ENCODE results near the gene OR2V1.
"Not testable (repeated sequence)": the region's sequence is repeated elsewhere in the genome, so short reads cannot be mapped to it uniquely, and the experiment has no call there.

OR2V1 gene

DNA sequence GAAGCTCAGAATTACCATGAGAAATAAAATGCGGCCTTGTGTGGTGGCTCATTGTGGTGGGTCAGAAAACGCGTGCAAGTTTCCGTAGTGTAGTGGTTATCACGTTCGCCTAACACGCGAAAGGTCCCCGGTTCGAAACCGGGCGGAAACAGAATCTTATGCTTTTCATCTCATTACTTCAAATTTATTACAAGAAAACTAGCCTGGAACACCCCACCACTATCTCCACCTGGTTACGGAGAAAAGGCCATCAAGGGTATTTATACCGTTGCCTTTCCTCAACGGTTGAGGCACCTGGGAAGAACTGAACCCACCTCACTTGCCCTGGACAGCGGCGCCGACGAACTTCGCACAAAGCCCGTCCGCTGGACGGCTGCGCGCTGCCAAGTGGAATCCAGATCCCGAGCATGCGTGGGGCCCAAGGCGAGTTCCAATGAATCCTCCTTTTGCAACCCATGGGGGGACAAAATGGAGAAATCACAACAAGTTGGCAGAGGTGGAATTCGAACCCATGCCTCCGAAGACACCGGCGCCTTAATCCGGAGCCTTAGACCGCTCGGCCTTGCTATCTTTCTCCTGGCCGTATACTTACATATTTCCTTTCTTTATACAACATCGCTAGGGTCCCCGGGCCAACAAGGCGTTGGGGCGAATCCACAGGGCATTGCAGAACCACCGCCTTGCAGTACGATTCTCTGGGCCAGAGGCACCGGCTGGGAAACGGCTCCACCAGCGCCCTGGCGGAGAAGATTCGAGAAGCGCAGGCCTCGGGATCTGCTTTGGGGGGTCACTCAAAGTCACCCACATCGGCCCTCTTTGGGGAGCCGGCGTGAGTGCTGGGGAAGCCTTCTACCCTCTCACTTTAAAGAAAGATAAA is 33.3 kb upstream of the OR2V1 start:
- Mint-ChIP-seq H3K4me1 (ENCODE audit: low read depth) (peaks cover 32% of the 10 kb centered on the region), H3K36me3 (ENCODE audit: low read depth) (no peaks in the 10 kb centered on the region), H3K27me3 (ENCODE audit: low read depth) (peaks cover 47% of the 10 kb centered on the region), H3K27ac (peak overlapping the region; percentile 79), H3K9me3 (no peaks in the 10 kb centered on the region), H3K4me3 (no peak overlapping the region)

DNA sequence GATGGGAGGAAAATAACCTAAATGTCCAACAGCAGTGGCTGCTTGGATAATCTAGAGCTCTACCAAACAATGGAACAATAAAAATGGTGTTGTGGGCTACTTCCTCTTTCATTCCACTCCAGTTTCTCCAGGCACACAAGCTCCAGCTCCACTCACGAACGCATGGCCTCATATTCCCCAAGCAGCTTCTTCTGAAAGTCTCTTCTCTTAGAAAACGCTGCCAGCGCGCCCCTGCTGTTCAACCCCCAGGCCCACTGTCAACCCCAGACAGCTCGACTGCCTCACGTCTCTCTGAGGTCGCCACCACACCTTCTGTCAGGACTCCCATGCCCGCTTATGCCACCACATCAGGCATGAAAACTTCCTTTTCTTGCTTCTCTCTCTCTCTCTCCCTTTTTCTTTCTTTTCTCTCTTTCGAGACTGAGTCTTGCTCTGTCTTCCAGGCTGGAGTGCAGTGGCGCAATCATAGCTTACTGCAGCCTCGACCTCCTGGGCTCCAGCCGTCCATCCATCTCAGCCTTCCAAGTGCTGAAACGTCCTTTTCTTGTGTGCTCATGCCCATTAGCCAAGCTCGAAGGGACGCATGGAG is 32.6 kb upstream of the OR2V1 start:
- Mint-ChIP-seq H3K36me3 (ENCODE audit: low read depth) (no peaks in the 10 kb centered on the region), H3K4me1 (ENCODE audit: low read depth) (peaks cover 28% of the 10 kb centered on the region), H3K27ac (peak overlapping the region; percentile 79), H3K4me3 (no peak overlapping the region), H3K9me3 (no peaks in the 10 kb centered on the region), H3K27me3 (ENCODE audit: low read depth) (peaks cover 43% of the 10 kb centered on the region)

DNA sequence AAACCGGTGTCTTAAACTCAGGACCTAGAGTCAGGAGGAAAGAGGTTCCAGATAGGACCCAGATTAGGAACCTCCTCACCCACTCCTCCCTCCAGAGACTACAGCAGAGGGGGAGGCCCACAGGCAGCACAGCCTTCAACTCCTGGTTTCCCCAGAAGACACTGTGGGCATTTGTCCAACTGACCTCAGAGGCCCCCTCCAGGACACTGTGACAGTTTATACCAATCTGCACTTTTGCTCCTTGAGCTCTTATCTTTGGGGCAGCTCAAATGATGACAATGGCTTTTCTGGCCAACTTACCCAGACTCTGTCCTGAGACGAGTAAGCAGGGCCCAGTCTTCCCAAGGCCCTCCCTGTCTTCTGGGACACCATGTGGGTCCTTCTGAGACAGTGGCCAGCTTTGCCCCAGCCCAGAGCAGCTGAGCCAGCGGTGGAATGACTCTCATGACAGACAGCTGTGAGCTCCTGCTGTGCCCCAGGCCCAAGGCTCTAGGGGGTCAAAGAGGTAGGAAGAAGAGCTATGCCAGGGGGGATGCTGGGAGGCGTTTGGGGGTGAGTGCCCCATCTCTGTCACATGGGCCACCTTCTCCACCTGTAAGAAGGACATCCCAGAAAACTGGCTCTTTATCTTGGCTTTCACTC is 30.7 kb upstream of the OR2V1 start:
- Mint-ChIP-seq H3K9me3 (no peaks in the 10 kb centered on the region), H3K27me3 (ENCODE audit: low read depth) (peaks cover 29% of the 10 kb centered on the region), H3K4me1 (ENCODE audit: low read depth) (peaks cover 20% of the 10 kb centered on the region), H3K27ac (peak overlapping the region; percentile 94), H3K4me3 (peak overlapping the region; percentile 73), H3K36me3 (ENCODE audit: low read depth) (no peaks in the 10 kb centered on the region)

DNA sequence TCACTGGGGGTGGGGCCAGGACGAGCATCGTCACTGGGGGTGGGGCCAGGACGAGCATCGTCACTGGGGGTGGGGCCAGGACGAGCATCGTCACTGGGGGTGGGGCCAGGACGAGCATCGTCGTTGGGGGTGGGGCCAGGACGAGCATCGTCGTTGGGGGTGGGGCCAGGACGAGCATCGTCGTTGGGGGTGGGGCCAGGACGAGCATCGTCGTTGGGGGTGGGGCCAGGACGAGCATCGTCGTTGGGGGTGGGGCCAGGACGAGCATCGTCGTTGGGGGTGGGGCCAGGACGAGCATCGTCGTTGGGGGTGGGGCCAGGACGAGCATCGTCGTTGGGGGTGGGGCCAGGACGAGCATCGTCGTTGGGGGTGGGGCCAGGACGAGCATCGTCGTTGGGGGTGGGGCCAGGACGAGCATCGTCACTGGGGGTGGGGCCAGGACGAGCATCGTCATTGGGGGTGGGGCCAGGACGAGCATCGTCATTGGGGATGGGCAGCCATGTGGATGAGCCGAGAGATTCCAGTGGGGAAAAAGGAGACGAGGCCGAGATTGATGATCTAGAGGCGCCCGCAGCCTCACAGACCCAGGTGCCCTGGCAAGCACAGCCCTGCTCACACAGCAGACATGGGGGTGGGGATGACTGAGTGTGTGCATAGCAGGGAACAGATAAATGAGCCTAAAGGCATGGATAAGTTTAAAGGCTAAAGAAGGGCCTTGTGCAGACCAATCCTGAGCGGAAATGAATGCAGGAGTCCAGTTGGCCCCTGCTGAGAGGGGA is 30.0 kb upstream of the OR2V1 start:
- peaks cover 22% of the 10 kb centered on the region for H3K27me3 Mint-ChIP-seq (ENCODE audit: low read depth)
- H3K9me3 Mint-ChIP-seq; H3K36me3 Mint-ChIP-seq (ENCODE audit: low read depth): not testable (repeated sequence)
- peaks cover 21% of the 10 kb centered on the region for H3K4me1 Mint-ChIP-seq (ENCODE audit: low read depth)
- peak overlapping the region; percentile 94 for H3K27ac Mint-ChIP-seq
- H3K4me3 Mint-ChIP-seq: peak overlapping the region; percentile 73

DNA sequence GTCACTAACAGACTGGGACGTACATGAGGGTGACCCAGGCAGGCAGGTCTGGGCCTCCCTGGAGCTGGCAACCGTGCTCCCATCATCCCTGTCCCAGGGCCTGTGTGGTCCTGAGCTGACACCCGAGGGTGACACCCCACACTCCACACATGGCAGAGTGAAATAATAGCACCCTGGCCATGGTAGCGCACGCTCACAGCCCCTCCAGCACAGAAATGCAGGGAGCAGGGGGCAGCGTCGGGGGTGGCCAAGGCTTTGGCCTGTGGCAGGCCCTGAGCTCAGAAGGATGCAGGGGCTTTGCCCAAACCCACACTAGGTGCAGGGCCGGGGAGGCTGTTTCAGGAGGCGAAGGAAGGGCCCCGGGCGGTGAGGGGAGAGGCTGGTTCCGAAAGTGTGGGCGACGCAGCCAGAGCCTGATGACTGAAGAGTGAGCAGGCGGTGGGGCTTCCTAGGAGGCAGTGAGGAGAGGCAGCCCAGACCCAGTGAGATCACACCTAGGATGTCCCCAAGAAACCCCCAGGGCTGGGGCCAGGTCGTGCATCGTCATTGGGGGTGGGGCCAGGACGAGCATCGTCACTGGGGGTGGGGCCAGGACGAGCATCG is 29.3 kb upstream of the OR2V1 start:
- Mint-ChIP-seq H3K4me1 (ENCODE audit: low read depth) (peaks cover 18% of the 10 kb centered on the region), H3K27ac (peak overlapping the region; percentile 87)

DNA sequence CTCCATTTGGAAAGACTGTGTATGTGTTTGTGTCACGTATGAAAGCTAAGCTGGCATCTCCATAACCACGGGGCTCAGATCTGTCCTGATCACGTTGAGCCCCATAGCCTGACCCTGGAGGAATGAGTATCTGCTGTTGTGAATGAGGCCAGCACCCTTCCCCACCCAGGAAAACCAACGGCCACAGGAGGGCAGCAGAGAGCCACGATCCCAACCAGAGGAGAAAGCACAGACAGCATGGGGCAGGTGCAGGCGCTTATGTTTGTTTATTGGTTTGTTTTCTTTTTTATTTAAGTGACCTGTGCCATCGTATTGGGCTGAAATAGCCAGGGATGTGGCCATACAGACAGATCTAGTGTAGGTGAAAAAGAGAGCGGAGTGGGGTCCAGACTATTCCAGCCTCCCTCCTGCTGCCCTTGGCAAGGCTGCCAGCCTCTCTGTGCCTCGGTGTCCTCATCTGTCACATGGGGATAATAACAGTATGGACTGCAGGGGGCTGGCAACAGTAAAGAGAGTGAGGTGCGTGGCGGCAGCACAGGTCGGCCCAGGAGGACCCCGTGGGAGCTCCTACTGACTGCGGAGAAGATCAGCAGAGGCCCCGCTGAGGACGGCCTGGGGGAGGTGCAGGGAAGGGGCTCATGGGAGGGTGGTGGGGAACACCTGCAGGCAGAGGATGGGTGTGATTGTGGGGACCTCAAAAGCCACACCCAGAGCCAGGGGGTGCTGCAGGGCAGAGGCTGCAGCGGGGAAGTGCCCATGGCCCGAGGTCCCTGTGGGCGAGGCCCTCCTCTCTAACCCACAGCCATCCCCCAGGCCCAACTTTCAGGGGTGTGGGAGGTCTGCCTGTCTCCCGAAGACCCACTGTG is 28.6 kb upstream of the OR2V1 start:
- H3K4me3 Mint-ChIP-seq: peak overlapping the region; percentile 80
- H3K4me1 Mint-ChIP-seq (ENCODE audit: low read depth): peaks cover 18% of the 10 kb centered on the region
- H3K36me3 Mint-ChIP-seq (ENCODE audit: low read depth): peaks cover 3% of the 10 kb centered on the region
- peaks cover 5% of the 10 kb centered on the region for H3K9me3 Mint-ChIP-seq
- peak overlapping the region; percentile 97 for H3K27ac Mint-ChIP-seq
- H3K27me3 Mint-ChIP-seq (ENCODE audit: low read depth): peaks cover 14% of the 10 kb centered on the region

More for the DNA sequence above, 29.3 kb upstream of the OR2V1 start:
- H3K9me3 Mint-ChIP-seq: no peaks in the 10 kb centered on the region
- H3K4me3 Mint-ChIP-seq: peak overlapping the region; percentile 65
- peaks cover 15% of the 10 kb centered on the region for H3K27me3 Mint-ChIP-seq (ENCODE audit: low read depth)
- no peaks in the 10 kb centered on the region for H3K36me3 Mint-ChIP-seq (ENCODE audit: low read depth)

DNA sequence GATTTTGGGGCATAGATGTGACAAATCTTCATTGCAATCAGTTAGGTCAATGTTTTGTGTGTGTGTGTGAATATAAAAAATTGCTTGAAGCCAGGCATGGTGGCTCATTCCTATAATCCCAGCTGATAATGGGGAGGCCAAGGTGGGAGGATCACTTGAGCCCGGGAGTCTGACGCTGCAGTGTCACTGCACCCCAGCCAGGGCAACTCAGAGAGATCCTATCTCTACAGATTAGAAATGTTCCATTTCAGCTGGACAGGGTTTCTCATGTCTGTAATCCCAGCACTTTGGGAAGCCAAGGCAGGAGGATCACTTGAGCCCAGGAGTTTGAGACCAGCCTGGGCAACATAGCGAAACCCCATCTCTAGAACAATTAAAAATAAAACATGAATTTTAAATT is 27.9 kb upstream of the OR2V1 start:
- Mint-ChIP-seq H3K27me3 (ENCODE audit: low read depth) (peaks cover 13% of the 10 kb centered on the region), H3K4me1 (ENCODE audit: low read depth) (peaks cover 20% of the 10 kb centered on the region), H3K27ac (no peak overlapping the region), H3K36me3 (ENCODE audit: low read depth) (peaks cover 3% of the 10 kb centered on the region), H3K9me3 (peaks cover 7% of the 10 kb centered on the region), H3K4me3 (no peak overlapping the region)

DNA sequence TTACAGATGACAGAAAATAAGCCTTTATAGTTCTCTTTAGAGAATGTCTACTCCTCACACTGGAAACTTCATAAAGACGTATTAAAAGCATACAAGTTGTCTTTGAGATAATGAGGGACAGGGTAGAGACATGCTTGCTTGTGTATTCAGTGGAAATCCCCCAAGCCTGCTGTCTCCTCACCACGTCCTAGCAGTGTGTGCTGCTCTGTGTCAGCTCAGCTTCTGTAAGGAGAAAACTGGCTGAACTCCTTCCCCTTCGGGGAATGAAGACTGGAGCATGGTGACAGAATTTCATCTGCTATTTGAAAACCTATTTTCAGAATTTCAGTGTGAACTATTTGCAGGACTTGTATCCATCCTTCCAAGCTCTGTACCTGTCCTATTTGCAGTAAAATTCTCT is 25.8 kb upstream of the OR2V1 start:
- H3K4me3 Mint-ChIP-seq: no peak overlapping the region
- peaks cover 8% of the 10 kb centered on the region for H3K9me3 Mint-ChIP-seq
- peaks cover 17% of the 10 kb centered on the region for H3K4me1 Mint-ChIP-seq (ENCODE audit: low read depth)
- H3K27ac Mint-ChIP-seq: no peak overlapping the region
- peaks cover 7% of the 10 kb centered on the region for H3K27me3 Mint-ChIP-seq (ENCODE audit: low read depth)
- H3K36me3 Mint-ChIP-seq (ENCODE audit: low read depth): peaks cover 3% of the 10 kb centered on the region

DNA sequence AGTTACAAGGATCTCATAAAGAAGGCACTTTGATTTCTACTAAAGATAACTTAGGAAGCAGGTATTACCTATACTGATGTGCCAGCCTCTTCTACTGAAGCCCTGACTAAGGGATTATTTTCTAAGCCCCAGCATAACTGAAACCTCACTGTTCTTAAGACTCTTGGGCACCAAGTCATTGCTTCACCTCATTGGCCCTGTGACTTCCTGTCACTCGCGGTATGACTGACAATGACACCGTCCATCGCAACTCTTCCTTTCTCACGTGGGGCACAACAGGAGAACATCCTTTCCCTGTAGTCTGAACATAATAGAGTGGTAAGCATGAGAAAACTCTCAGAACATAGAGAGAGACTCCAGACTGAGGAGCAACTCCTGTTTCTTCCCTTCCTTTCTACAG is 22.8 kb upstream of the OR2V1 start:
- Mint-ChIP-seq H3K4me1 (ENCODE audit: low read depth) (peaks cover 7% of the 10 kb centered on the region), H3K27ac (peak overlapping the region; percentile 5), H3K36me3 (ENCODE audit: low read depth) (peaks cover 3% of the 10 kb centered on the region), H3K4me3 (no peak overlapping the region), H3K9me3 (peaks cover 8% of the 10 kb centered on the region), H3K27me3 (ENCODE audit: low read depth) (peaks cover 5% of the 10 kb centered on the region)

DNA sequence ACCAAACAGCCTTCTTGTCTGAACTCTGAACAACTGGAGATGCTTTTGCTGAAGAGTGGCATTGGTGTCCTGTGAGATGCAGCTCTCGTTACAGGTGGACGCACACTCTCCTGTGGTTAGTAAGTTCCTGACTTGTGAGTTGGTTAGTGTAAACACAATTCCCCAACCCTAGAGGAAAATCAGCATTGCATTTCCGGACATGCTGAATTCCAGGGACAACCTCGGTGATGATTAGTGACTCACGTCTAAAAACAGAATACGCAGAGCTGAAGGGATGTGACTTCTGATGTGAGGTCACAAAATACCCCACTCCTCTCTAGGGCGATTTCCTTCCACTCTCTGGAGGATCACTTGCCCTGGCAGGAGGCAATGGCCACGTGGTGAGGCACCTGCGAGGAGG is 21.4 kb upstream of the OR2V1 start:
- H3K9me3 Mint-ChIP-seq: peaks cover 8% of the 10 kb centered on the region
- peaks cover 7% of the 10 kb centered on the region for H3K27me3 Mint-ChIP-seq (ENCODE audit: low read depth)
- no peak overlapping the region for H3K4me3 Mint-ChIP-seq
- peaks cover 7% of the 10 kb centered on the region for H3K4me1 Mint-ChIP-seq (ENCODE audit: low read depth)
- peaks cover 3% of the 10 kb centered on the region for H3K36me3 Mint-ChIP-seq (ENCODE audit: low read depth)
- no peak overlapping the region for H3K27ac Mint-ChIP-seq

DNA sequence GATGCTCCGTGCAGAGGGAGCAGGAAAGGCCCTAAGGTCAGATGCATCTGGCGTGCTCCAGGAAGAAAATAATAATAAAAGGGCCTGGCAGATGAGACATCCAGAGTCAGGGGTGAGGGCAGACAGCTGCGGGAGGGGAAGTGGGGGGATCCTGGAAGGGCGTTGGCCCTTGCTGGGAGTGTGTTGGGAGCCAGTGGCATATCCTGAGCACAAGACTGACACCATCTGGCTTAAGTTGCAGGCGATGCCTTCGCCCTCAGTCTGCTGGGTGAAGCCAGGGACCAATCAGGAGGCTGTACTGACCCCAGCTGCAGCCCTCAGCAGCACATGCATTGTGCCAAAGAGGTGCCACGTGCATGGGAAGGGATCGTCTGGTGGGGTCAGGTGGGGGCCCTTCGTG is 20.2 kb upstream of the OR2V1 start:
- Mint-ChIP-seq H3K27ac (no peak overlapping the region), H3K27me3 (ENCODE audit: low read depth) (peaks cover 7% of the 10 kb centered on the region), H3K9me3 (peaks cover 8% of the 10 kb centered on the region), H3K4me3 (no peak overlapping the region), H3K4me1 (ENCODE audit: low read depth) (peaks cover 7% of the 10 kb centered on the region), H3K36me3 (ENCODE audit: low read depth) (peaks cover 3% of the 10 kb centered on the region)

DNA sequence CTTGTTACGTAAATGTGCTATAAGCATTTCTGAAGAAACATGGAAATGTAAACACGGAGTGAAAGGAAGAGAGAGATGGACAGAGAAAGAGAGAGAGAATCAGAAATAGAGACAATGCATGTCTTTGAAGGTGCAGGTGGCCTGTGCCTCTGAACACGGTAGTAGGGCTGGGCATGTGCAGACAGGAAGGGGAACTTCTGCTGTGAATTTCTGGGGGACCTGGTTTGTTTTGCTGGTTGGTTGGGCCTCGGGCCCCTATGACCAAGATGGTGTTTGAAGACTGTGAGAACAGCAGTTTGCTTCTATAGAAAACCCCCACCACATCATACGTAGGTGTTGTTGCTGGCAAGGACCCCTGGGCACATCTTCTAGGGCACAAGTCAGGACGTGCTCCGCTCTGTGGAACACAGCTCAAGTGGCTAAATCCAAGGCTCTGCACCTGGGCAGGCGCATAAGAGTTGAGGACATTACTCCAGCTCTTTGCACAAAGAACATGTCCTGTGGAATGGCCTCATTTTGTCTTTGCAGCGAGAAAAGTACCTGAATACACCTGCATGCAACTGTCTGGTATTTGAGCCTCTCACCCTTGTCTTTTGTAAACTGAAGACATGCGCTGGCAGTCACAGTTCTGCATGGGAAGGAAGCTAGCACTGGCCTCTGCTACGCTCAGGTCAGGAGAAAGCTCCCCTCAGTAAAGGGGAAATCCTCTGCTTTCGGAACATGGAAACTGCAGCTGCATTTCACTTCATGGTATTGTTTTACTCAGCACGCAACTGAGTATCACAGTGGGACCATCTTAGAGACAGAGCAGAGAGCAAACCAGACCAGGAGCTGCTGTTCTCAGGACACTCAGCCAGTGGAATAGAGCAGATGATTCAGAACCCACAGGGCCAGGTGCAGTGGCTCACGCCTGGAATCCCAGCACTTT is 19.1 kb upstream of the OR2V1 start:
- Mint-ChIP-seq H3K4me3 (no peak overlapping the region), H3K9me3 (peaks cover 8% of the 10 kb centered on the region), H3K27me3 (ENCODE audit: low read depth) (peaks cover 9% of the 10 kb centered on the region), H3K36me3 (ENCODE audit: low read depth) (peaks cover 2% of the 10 kb centered on the region), H3K4me1 (ENCODE audit: low read depth) (peaks cover 4% of the 10 kb centered on the region), H3K27ac (no peak overlapping the region)
